Cardiac muscle cell (in vitro differentiated cells and primary cell): ENCODE results near the gene TTN. TPM values are rescaled to one million over a fixed set of nuclear protein-coding genes. Genes with fewer than 3 reads are reported as not detected.

Experiments used
- DNase-seq, 2 donors: peaks; one replicate each; pipeline versions ENCODE4 v3.0.0 to v3.0.0-alpha.2; 2010 to 2017; ENCODE audit warnings: low read depth in 1 of 2, low spot score in 1 of 2
- H3K27ac ChIP-seq: fragments of 200-600 bp; sonication (generic); 2 replicates; pipeline ENCODE4 v1.5.1; 2016
- H3K27me3 ChIP-seq: fragments of 200-600 bp; sonication (generic); 2 replicates; pipeline ENCODE4 v1.6.0; 2016; ENCODE audit warnings: control low read depth
- H3K36me3 ChIP-seq: fragments of 200-600 bp; sonication (generic); 2 replicates; pipeline ENCODE4 v1.5.1; 2016; ENCODE audit warnings: control low read depth
- H3K4me1 ChIP-seq: fragments of 200-600 bp; sonication (generic); 2 replicates; pipeline ENCODE4 v1.8.1; 2017; ENCODE audit warnings: low read depth, mild to moderate bottlenecking, mixed run types
- H3K4me3 ChIP-seq: fragments of 200-600 bp; sonication (generic); 2 replicates; pipeline ENCODE4 v1.5.1; 2016; ENCODE audit warnings: mild to moderate bottlenecking
- H3K9me3 ChIP-seq: fragments of 200-600 bp; sonication (generic); 2 replicates; pipeline ENCODE4 v1.5.1; 2017; ENCODE audit warnings: low read depth, mild to moderate bottlenecking, control low read depth
- polyA plus RNA-seq: library from polyadenylated mRNA; unstranded; fragments of >200 nt; fragmentation: Nextera tagmentation; extraction: Ambion mirVana; gene quantifications from 2 replicates; pipeline ENCODE4 v1.2.1, GENCODE V29; 2016
- total RNA-seq: library from RNA; depleted of rRNA; stranded (reverse); fragments of >200 nt; gene quantifications from 2 replicates; pipeline ENCODE4 v1.2.3, GENCODE V29; 2016
- TF ChIP-seq, protein P1 (sequence below): IDR thresholded peaks from 2 replicates; pipeline ENCODE4 v1.5.1; 2012; ENCODE audit warnings: low read depth, mild to moderate bottlenecking, low read length

TTN gene
- total and polyA plus RNA-seq, 2 experiments from 2014 or later: 1,208 to 1,214 TPM

DNA sequence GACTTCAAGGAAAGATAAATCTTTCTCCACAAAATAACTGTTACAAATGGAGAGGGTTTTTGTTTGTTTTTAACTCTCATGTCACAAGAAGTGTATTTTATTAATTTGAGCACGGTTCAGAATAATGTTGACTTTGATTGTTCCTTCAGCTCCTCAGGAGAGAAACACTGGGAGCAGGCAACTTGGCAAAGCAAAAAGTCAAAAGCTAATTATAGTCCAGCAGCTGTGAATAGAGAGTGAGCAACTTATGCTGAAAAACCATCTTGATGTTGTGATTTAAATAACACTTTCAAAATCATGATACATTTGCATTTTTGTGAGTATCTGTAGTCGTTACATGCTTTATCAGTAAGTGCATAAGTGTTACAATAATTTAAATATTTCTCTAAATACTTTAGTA is 37.5 kb upstream of the TTN start:
- TF ChIP-seq, protein P1, sequence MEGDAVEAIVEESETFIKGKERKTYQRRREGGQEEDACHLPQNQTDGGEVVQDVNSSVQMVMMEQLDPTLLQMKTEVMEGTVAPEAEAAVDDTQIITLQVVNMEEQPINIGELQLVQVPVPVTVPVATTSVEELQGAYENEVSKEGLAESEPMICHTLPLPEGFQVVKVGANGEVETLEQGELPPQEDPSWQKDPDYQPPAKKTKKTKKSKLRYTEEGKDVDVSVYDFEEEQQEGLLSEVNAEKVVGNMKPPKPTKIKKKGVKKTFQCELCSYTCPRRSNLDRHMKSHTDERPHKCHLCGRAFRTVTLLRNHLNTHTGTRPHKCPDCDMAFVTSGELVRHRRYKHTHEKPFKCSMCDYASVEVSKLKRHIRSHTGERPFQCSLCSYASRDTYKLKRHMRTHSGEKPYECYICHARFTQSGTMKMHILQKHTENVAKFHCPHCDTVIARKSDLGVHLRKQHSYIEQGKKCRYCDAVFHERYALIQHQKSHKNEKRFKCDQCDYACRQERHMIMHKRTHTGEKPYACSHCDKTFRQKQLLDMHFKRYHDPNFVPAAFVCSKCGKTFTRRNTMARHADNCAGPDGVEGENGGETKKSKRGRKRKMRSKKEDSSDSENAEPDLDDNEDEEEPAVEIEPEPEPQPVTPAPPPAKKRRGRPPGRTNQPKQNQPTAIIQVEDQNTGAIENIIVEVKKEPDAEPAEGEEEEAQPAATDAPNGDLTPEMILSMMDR: no peak
- H3K4me1 ChIP-seq: peaks cover 15% of the 10 kb centered on the region
- H3K4me3 ChIP-seq: no peak overlapping the region
- no peak for DNase-seq
- peaks cover 60% of the 10 kb centered on the region for H3K36me3 ChIP-seq
- H3K27me3 ChIP-seq: no peaks in the 10 kb centered on the region
- no peaks in the 10 kb centered on the region for H3K9me3 ChIP-seq
- peak overlapping the region; percentile 64 for H3K27ac ChIP-seq

DNA sequence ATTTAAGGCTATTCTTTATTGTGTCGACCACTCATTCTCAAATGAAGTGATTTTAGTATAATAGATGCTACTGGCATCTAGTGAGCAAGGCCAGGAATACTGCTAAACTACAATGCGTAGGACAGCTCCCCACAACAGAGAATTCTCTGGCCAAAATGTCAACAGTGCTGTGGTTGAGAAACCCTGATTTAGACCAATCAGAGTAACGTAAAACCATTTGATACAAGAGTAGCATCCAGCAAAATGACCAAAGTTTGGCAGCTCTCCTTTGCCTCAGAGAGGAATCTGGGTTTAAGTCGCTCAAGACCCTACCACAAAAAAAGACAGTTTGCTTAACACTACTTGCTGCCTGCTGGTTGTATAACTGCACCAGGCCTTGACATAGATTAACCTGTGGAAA is 37.0 kb upstream of the TTN start:
- DNase-seq: no peak
- H3K9me3 ChIP-seq: no peaks in the 10 kb centered on the region

DNA sequence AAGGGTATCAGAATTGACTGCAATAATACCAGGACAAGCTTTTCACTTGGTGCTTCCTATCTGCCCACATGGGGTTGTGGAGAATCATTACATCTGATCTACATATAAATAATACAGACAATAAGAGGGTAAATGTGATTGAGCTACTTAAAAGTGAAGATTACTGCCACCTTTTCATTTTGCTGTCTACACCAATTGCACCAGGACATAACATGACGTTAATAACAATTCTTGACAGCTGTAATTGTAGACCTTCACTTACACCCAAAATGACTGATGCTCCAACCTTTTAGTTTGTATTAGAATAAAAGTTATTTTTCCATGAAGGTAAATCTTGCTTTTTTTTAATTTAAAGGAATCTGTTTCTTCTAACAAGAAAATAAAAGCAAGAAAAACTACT is 36.5 kb upstream of the TTN start:
- no peak for DNase-seq
- no peaks in the 10 kb centered on the region for H3K9me3 ChIP-seq
- H3K27me3 ChIP-seq: no peaks in the 10 kb centered on the region
- peaks cover 50% of the 10 kb centered on the region for H3K36me3 ChIP-seq
- no peak overlapping the region for H3K27ac ChIP-seq
- H3K4me3 ChIP-seq: no peak overlapping the region
- H3K4me1 ChIP-seq: peaks cover 15% of the 10 kb centered on the region
- TF ChIP-seq, protein P1: no peak

More for the DNA sequence above, 37.0 kb upstream of the TTN start:
- H3K36me3 ChIP-seq: peaks cover 56% of the 10 kb centered on the region
- H3K4me3 ChIP-seq: no peak overlapping the region
- peak overlapping the region; percentile 64 for H3K27ac ChIP-seq
- TF ChIP-seq, protein P1: no peak
- H3K4me1 ChIP-seq: peaks cover 15% of the 10 kb centered on the region
- H3K27me3 ChIP-seq: no peaks in the 10 kb centered on the region

DNA sequence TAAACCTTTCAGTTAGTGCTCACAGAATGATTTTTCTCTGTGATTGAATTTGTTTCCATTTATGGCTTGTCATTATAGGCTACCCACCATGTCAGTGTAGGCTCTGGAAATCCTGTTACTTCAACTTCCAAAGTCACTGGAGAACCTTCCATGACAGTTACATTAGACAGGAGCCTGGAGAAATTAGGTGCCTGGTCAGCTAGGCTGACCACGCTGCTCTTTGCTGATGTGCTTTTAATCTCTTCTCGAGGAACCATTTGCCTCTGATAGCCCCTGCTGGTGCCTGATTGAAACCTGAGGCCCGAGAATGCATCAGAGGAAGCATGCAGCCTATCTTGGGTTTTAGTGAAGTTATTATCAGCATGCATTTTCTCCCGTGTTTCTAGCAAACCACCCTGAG is 29.6 kb upstream of the TTN start:
- DNase-seq: peak in 1 of 2 donors; percentile 91

DNA sequence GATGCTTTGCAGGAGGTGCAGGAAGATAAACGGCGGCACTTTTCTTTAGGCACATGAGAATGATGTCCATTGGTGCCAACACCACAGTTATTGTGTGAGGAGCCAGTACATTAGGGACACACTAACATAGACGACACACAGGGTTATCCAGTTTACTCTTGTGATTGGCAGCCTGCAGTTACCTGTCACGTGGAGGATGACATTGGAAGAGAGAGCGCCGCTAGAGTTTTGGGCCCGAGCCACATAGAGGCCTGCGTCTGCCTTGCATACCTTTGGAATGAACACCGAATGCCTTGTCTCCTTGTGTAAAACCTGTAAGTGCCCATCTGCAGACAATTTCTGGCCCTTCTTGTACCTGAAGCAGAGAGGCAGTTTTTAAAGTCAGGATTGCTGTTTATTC is 26.9 kb upstream of the TTN start:
- H3K27me3 ChIP-seq: no peaks in the 10 kb centered on the region
- H3K4me1 ChIP-seq: peaks cover 28% of the 10 kb centered on the region
- peaks cover 60% of the 10 kb centered on the region for H3K36me3 ChIP-seq
- DNase-seq: no peak
- H3K4me3 ChIP-seq: no peak overlapping the region
- peak overlapping the region; percentile 45 for H3K27ac ChIP-seq
- TF ChIP-seq, protein P1: no peak
- no peaks in the 10 kb centered on the region for H3K9me3 ChIP-seq

More for the DNA sequence above, 29.6 kb upstream of the TTN start:
- H3K4me3 ChIP-seq: no peak overlapping the region
- TF ChIP-seq, protein P1: no peak
- H3K27ac ChIP-seq: peak overlapping the region; percentile 97
- peaks cover 28% of the 10 kb centered on the region for H3K4me1 ChIP-seq
- no peaks in the 10 kb centered on the region for H3K9me3 ChIP-seq
- no peaks in the 10 kb centered on the region for H3K27me3 ChIP-seq
- peaks cover 33% of the 10 kb centered on the region for H3K36me3 ChIP-seq

DNA sequence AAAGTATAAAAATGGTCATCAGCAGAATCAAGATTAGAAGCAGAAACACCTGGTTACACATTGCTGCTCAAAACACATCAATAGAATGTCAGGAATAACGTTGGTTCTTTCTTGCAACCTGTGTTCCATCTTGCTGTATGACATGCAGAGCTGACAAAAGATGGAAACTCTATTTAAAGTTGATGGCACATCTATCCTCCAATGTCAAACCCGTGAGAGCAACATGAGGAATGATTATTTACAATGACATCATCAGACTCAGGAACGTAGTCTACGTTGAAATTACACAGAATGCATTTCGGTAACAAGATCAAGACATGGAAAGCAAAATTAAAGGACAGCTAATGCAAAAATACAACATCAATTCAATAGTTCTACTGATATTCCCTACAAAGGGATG is 26.2 kb upstream of the TTN start:
- H3K4me1 ChIP-seq: peaks cover 28% of the 10 kb centered on the region
- no peak overlapping the region for H3K4me3 ChIP-seq

More for the DNA sequence above, 26.2 kb upstream of the TTN start:
- Histone ChIP-seq H3K36me3 (peaks cover 67% of the 10 kb centered on the region), H3K9me3 (no peaks in the 10 kb centered on the region), H3K27me3 (no peaks in the 10 kb centered on the region), H3K27ac (no peak overlapping the region)
- no peak for DNase-seq
- TF ChIP-seq, protein P1: no peak
